Measurements from ENCODE around the gene TMEM41B.

Gene TMEM41B

GRCh38 chr11:9310485-9311090 lies 3.8 kb downstream of the TMEM41B start:
- no peak for DNase-seq (ENCODE audit: low read depth in 1 of 2, low spot score in 1 of 2)

GRCh38 chr11:9304178-9304577 lies 10.2 kb downstream of the TMEM41B start:
- DNase-seq (ENCODE audit: low read depth in 1 of 2, low spot score in 1 of 2), result no peak

GRCh38 chr11:9302448-9302847 lies 11.9 kb downstream of the TMEM41B start:
- DNase-seq (ENCODE audit: low read depth in 1 of 2, low spot score in 1 of 2), result no peak

- DNase-seq (ENCODE audit: low read depth in 1 of 2, low spot score in 1 of 2), result no peak
Measured at GRCh38 chr11:9301720-9302119, 12.7 kb downstream of the TMEM41B start.

- no peak for DNase-seq (ENCODE audit: low read depth in 1 of 2, low spot score in 1 of 2)
Measured at GRCh38 chr11:9293646-9294045, 20.7 kb downstream of the TMEM41B start.

GRCh38 chr11:9285850-9286587 lies 28.4 kb downstream of the TMEM41B start:
- no peak for DNase-seq (ENCODE audit: low read depth in 1 of 2, low spot score in 1 of 2)

GRCh38 chr11:9280655-9281301 lies 33.6 kb downstream of the TMEM41B start:
- peak in 1 of 2 donors; percentile 11 for DNase-seq (ENCODE audit: low read depth in 1 of 2, low spot score in 1 of 2)

GRCh38 chr11:9277176-9277575 lies 37.2 kb downstream of the TMEM41B start:
- DNase-seq (ENCODE audit: low read depth in 1 of 2, low spot score in 1 of 2), result no peak

GRCh38 chr11:9276571-9276970 lies 37.8 kb downstream of the TMEM41B start:
- no peak for DNase-seq (ENCODE audit: low read depth in 1 of 2, low spot score in 1 of 2)

- DNase-seq (ENCODE audit: low read depth in 1 of 2, low spot score in 1 of 2), result no peak
Measured at GRCh38 chr11:9274499-9275258, 39.7 kb downstream of the TMEM41B start.

GRCh38 chr11:9273376-9274336 lies 40.7 kb downstream of the TMEM41B start:
- no peak for DNase-seq (ENCODE audit: low read depth in 1 of 2, low spot score in 1 of 2)

- no peak for DNase-seq (ENCODE audit: low read depth in 1 of 2, low spot score in 1 of 2)
Measured at GRCh38 chr11:9269492-9270013, 44.8 kb downstream of the TMEM41B start.

GRCh38 chr11:9267680-9268079 lies 46.7 kb downstream of the TMEM41B start:
- DNase-seq (ENCODE audit: low read depth in 1 of 2, low spot score in 1 of 2), result no peak

GRCh38 chr11:9266926-9267325 lies 47.5 kb downstream of the TMEM41B start:
- DNase-seq (ENCODE audit: low read depth in 1 of 2, low spot score in 1 of 2), result no peak

- no peak for DNase-seq (ENCODE audit: low read depth in 1 of 2, low spot score in 1 of 2)
Measured at GRCh38 chr11:9266132-9266736, 48.2 kb downstream of the TMEM41B start.

GRCh38 chr11:9265211-9266131 lies 48.9 kb downstream of the TMEM41B start, which contains the start of gene DENND5A:
Gene DENND5A (minus strand): TSS chr11:9265350. CDS start chr11:9265069, 281 bp downstream.
- peak; percentile 12 to 32 for DNase-seq (ENCODE audit: low read depth in 1 of 2, low spot score in 1 of 2)

GRCh38 chr11:9264316-9265210 lies 49.8 kb downstream of the TMEM41B start:
- DNase-seq (ENCODE audit: low read depth in 1 of 2, low spot score in 1 of 2), result no peak

Measured in activated T-helper 1 cell treated with anti-CD3 and anti-CD28 coated beads, Interleukin-2, amount 50 U/mL, for 16 hours (primary cell).